Tibial artery (tissue), 4 donors: Measurements from ENCODE around the gene IL15.

ENCODE experiments used
- DNase-seq, 2 donors: peaks; one replicate each; pipeline ENCODE4 v3.0.0-alpha.2; 2019
- H3K27ac ChIP-seq, 2 donors: fragments of 200-600 bp; sonication (generic) in 1 of 2; 1 replicate in 1 of 2; 2 replicates in 1 of 2; pipeline ENCODE4 v1.5.1; 2018 to 2019; ENCODE audit warnings: mild to moderate bottlenecking in 1 of 2
- H3K27me3 ChIP-seq, 2 donors: fragments of 200-600 bp; sonication (generic) in 1 of 2; one replicate each; pipeline versions ENCODE4 v1.5.1 to v1.6.0; 2016 to 2019
- H3K36me3 ChIP-seq, 3 donors: fragments of 200-600 bp; sonication (generic) in 2 of 3; one replicate each; pipeline ENCODE4 v1.5.1; 2016 to 2019; ENCODE audit warnings: mild to moderate bottlenecking in 2 of 3
- H3K4me1 ChIP-seq, 4 donors: fragments of 200-600 bp; sonication (generic) in 2 of 4; 1 replicate in 3 of 4; 2 replicates in 1 of 4; pipeline ENCODE4 v1.5.1; 2016 to 2019
- H3K4me3 ChIP-seq, 2 donors: fragments of 200-600 bp; sonication (generic) in 1 of 2; 1 replicate in 1 of 2; 2 replicates in 1 of 2; pipeline ENCODE4 v1.5.1; 2018 to 2019; ENCODE audit warnings: mild to moderate bottlenecking in 2 of 2
- H3K9me3 ChIP-seq, 3 donors: fragments of 200-600 bp; sonication (generic) in 1 of 3; one replicate each; pipeline ENCODE4 v1.5.1; 2016 to 2019
- CTCF ChIP-seq, 2 experiments: fragments of 200-600 bp in 1 of 2; fragments of 450-650 bp in 1 of 2; IDR thresholded peaks; one replicate each; pipeline ENCODE4 v1.5.1; 2017 to 2019; ENCODE audit warnings: antibody characterized with exemption in 2 of 2, mild to moderate bottlenecking in 1 of 2, moderate library complexity in 1 of 2
- intact Hi-C: fragments of 100-400 bp; cut with DNase I; formaldehyde crosslinking; loops from one replicate; pipeline ENCODE4 v1.15.0; 2023; ENCODE audit warnings: low total_unique reads

IL15 gene

GRCh38 chr4:141657550-141658250 lies 21.3 kb downstream of the IL15 start:
- intact Hi-C loops = no loop called here
- Histone ChIP-seq H3K27ac (no peak overlapping the region), H3K4me1 (peaks cover 0 to 22% (median 4%) of the 10 kb centered on the region in 4 donors), H3K27me3 (no peaks in the 10 kb centered on the region), H3K4me3 (no peak overlapping the region), H3K9me3 (no peaks in the 10 kb centered on the region), H3K36me3 (no peaks in the 10 kb centered on the region)
- no peak for TF ChIP-seq CTCF (IDR thresholded peaks at IDR 0.05)
- no peak for DNase-seq

GRCh38 chr4:141658309-141658708 lies 21.9 kb downstream of the IL15 start:
- no peak for TF ChIP-seq CTCF (IDR thresholded peaks at IDR 0.05)
- Histone ChIP-seq H3K36me3 (no peaks in the 10 kb centered on the region), H3K9me3 (no peaks in the 10 kb centered on the region), H3K27me3 (no peaks in the 10 kb centered on the region), H3K27ac (no peak overlapping the region), H3K4me3 (no peak overlapping the region), H3K4me1 (peaks cover 0 to 17% (median 3%) of the 10 kb centered on the region in 4 donors)
- intact Hi-C loops = no loop called here
- no peak for DNase-seq

- H3K4me1 ChIP-seq = peaks cover 0 to 6% (median 0%) of the 10 kb centered on the region in 4 donors
- H3K27me3 ChIP-seq = no peaks in the 10 kb centered on the region
- no peaks in the 10 kb centered on the region for H3K36me3 ChIP-seq
- no peak overlapping the region for H3K27ac ChIP-seq
- no peak for DNase-seq
- H3K4me3 ChIP-seq = no peak overlapping the region
- intact Hi-C loops = no loop called here
- TF ChIP-seq CTCF (IDR thresholded peaks at IDR 0.05) = no peak
- H3K9me3 ChIP-seq = no peaks in the 10 kb centered on the region
Measured at GRCh38 chr4:141659539-141659938, 23.2 kb downstream of the IL15 start.

- no peak for TF ChIP-seq CTCF (IDR thresholded peaks at IDR 0.05)
- Histone ChIP-seq H3K4me1 (no peaks in the 10 kb centered on the region), H3K36me3 (no peaks in the 10 kb centered on the region), H3K4me3 (no peak overlapping the region), H3K27me3 (no peaks in the 10 kb centered on the region), H3K9me3 (no peaks in the 10 kb centered on the region), H3K27ac (no peak overlapping the region)
- intact Hi-C loops = no loop called here
- DNase-seq = no peak
Measured at GRCh38 chr4:141660880-141661279, 24.5 kb downstream of the IL15 start.

- H3K36me3 ChIP-seq = no peaks in the 10 kb centered on the region
- DNase-seq = no peak
- H3K27me3 ChIP-seq = no peaks in the 10 kb centered on the region
- no peak for TF ChIP-seq CTCF (IDR thresholded peaks at IDR 0.05)
- intact Hi-C loops = no loop called here
- H3K4me3 ChIP-seq = no peak overlapping the region
- no peaks in the 10 kb centered on the region for H3K4me1 ChIP-seq
- no peaks in the 10 kb centered on the region for H3K9me3 ChIP-seq
- H3K27ac ChIP-seq = no peak overlapping the region
Measured at GRCh38 chr4:141668200-141668910, 32.0 kb downstream of the IL15 start.
